ENCODE results near the gene HES3. TPM values are rescaled to one million over a fixed set of nuclear protein-coding genes. Genes with fewer than 3 reads are reported as not detected.

Gene HES3
- total RNA-seq, 1 experiment from 2014 or later, result not detected

- CTCF ChIA-PET, result no interaction called here
Observed at GRCh38 chr1:6265151-6265550, 21.2 kb downstream of the HES3 start.

GRCh38 chr1:6266641-6267040 lies 22.7 kb downstream of the HES3 start:
- H3K4me3 ChIP-seq (ENCODE audit: low read depth, low read length, poor library complexity, severe bottlenecking), result no peak overlapping the region
- no peak for TF ChIP-seq EZH2 (IDR thresholded peaks at IDR 0.05; ENCODE audit: borderline replicate concordance, low read depth, low read length, poor library complexity, severe bottlenecking)
- TF ChIP-seq CTCF (conservative IDR thresholded peaks at IDR 0.05; ENCODE audit: low read depth, low read length), result no peak
- H3K27me3 ChIP-seq (replicated peaks; ENCODE audit: insufficient read depth, low read depth, low read length, poor library complexity), result no peaks in the 10 kb centered on the region
- ChIA-PET POLR2A (ENCODE audit: low non-redundant PET) (no interaction called here), CTCF (no interaction called here)
- H3K4me1 ChIP-seq (ENCODE audit: insufficient read depth, low read length, poor library complexity, severe bottlenecking), result peaks cover 32% of the 10 kb centered on the region
- no peaks in the 10 kb centered on the region for H3K36me3 ChIP-seq (ENCODE audit: insufficient read depth, low read length, poor library complexity, severe bottlenecking)
- H3K27ac ChIP-seq (ENCODE audit: low read depth, low read length, poor library complexity, severe bottlenecking), result no peak overlapping the region
- no peaks in the 10 kb centered on the region for H3K9me3 ChIP-seq (ENCODE audit: low read depth, low read length, poor library complexity, severe bottlenecking)
- no TSS peak for BruUV-seq (replicated peaks)
- no peak for DNase-seq (ENCODE audit: low spot score)
- intact Hi-C loops (cut with micrococcal nuclease; ENCODE audit: unreplicated experiment), result no loop called here

More at GRCh38 chr1:6265151-6265550, 21.2 kb downstream of the HES3 start:
- TF ChIP-seq CTCF (conservative IDR thresholded peaks at IDR 0.05; ENCODE audit: low read depth, low read length), result no peak
- TF ChIP-seq EZH2 (IDR thresholded peaks at IDR 0.05; ENCODE audit: borderline replicate concordance, low read depth, low read length, poor library complexity, severe bottlenecking), result no peak
- Histone ChIP-seq H3K27ac (ENCODE audit: low read depth, low read length, poor library complexity, severe bottlenecking) (no peak overlapping the region), H3K36me3 (ENCODE audit: insufficient read depth, low read length, poor library complexity, severe bottlenecking) (no peaks in the 10 kb centered on the region), H3K9me3 (ENCODE audit: low read depth, low read length, poor library complexity, severe bottlenecking) (no peaks in the 10 kb centered on the region), H3K4me3 (ENCODE audit: low read depth, low read length, poor library complexity, severe bottlenecking) (no peak overlapping the region), H3K27me3 (replicated peaks; ENCODE audit: insufficient read depth, low read depth, low read length, poor library complexity) (no peaks in the 10 kb centered on the region), H3K4me1 (ENCODE audit: insufficient read depth, low read length, poor library complexity, severe bottlenecking) (peaks cover 23% of the 10 kb centered on the region)
- DNase-seq (ENCODE audit: low spot score), result no peak
- POLR2A ChIA-PET (ENCODE audit: low non-redundant PET), result no interaction called here
- no TSS peak for BruUV-seq (replicated peaks)
- intact Hi-C loops (cut with micrococcal nuclease; ENCODE audit: unreplicated experiment), result no loop called here

- intact Hi-C loops (cut with micrococcal nuclease; ENCODE audit: unreplicated experiment), result no loop called here
- Histone ChIP-seq H3K9me3 (ENCODE audit: low read depth, low read length, poor library complexity, severe bottlenecking) (no peaks in the 10 kb centered on the region), H3K4me1 (ENCODE audit: insufficient read depth, low read length, poor library complexity, severe bottlenecking) (peaks cover 40% of the 10 kb centered on the region), H3K4me3 (ENCODE audit: low read depth, low read length, poor library complexity, severe bottlenecking) (no peak overlapping the region), H3K27me3 (replicated peaks; ENCODE audit: insufficient read depth, low read depth, low read length, poor library complexity) (no peaks in the 10 kb centered on the region), H3K27ac (ENCODE audit: low read depth, low read length, poor library complexity, severe bottlenecking) (no peak overlapping the region), H3K36me3 (ENCODE audit: insufficient read depth, low read length, poor library complexity, severe bottlenecking) (no peaks in the 10 kb centered on the region)
- no peak for DNase-seq (ENCODE audit: low spot score)
- POLR2A ChIA-PET (ENCODE audit: low non-redundant PET), result no interaction called here
- CTCF ChIA-PET, result no interaction called here
- no peak for TF ChIP-seq EZH2 (IDR thresholded peaks at IDR 0.05; ENCODE audit: borderline replicate concordance, low read depth, low read length, poor library complexity, severe bottlenecking)
- TF ChIP-seq CTCF (conservative IDR thresholded peaks at IDR 0.05; ENCODE audit: low read depth, low read length), result no peak
- no TSS peak for BruUV-seq (replicated peaks)
Observed at GRCh38 chr1:6267686-6268322, 23.8 kb downstream of the HES3 start.
